GM12864 (cell line): ENCODE data around the gene CARMIL1.

ENCODE experiments used
- DNase-seq: peaks from one replicate; pipeline ENCODE4 v3.0.0-alpha.2; 2011; ENCODE audit warnings: low read depth
- H3K4me3 ChIP-seq: 2 replicates; pipeline ENCODE4 v1.5.1; 2011; ENCODE audit warnings: mild to moderate bottlenecking, low read depth, low read length, control low read depth
- CTCF ChIP-seq: IDR thresholded peaks from 2 replicates; pipeline ENCODE4 v1.5.1; 2011; ENCODE audit warnings: low read depth, mild to moderate bottlenecking, moderate library complexity, low read length, control low read depth, inconsistent platforms; ENCODE audit errors: missing control alignments

Gene CARMIL1

GRCh38 chr6:25570578-25570977 is 291.4 kb downstream of the CARMIL1 start:
- no peak for DNase-seq
- no peak overlapping the region for H3K4me3 ChIP-seq
- TF ChIP-seq CTCF, result no peak

- TF ChIP-seq CTCF, result no peak
- H3K4me3 ChIP-seq, result no peak overlapping the region
- DNase-seq, result no peak
Measured at GRCh38 chr6:25576919-25577318, 297.7 kb downstream of the CARMIL1 start.

GRCh38 chr6:25578538-25578937 is 299.4 kb downstream of the CARMIL1 start:
- no peak for TF ChIP-seq CTCF

GRCh38 chr6:25579391-25579883 is 300.3 kb downstream of the CARMIL1 start:
- no peak for DNase-seq
- H3K4me3 ChIP-seq, result no peak overlapping the region
- no peak for TF ChIP-seq CTCF

More at GRCh38 chr6:25578538-25578937, 299.4 kb downstream of the CARMIL1 start:
- DNase-seq, result no peak
- no peak overlapping the region for H3K4me3 ChIP-seq

GRCh38 chr6:25579902-25580495 is 300.8 kb downstream of the CARMIL1 start:
- no peak for TF ChIP-seq CTCF
- H3K4me3 ChIP-seq, result no peak overlapping the region
- no peak for DNase-seq

- no peak for DNase-seq
- no peak for TF ChIP-seq CTCF
- H3K4me3 ChIP-seq, result no peak overlapping the region
Measured at GRCh38 chr6:25582101-25582500, 302.9 kb downstream of the CARMIL1 start.

- no peak for DNase-seq
- TF ChIP-seq CTCF, result no peak
- H3K4me3 ChIP-seq, result no peak overlapping the region
Measured at GRCh38 chr6:25583099-25583498, 303.9 kb downstream of the CARMIL1 start.
